B cell (primary cell): ENCODE measurements around the gene PRKN.

ENCODE experiments used
- EZH2 ChIP-seq: IDR thresholded peaks from 2 replicates; pipeline ENCODE4 v1.6.1; 2012; ENCODE audit warnings: borderline replicate concordance, low read depth, mild to moderate bottlenecking, moderate library complexity, low read length; ENCODE audit not compliant: insufficient read depth, poor library complexity, severe bottlenecking
- TF ChIP-seq, protein P1 (sequence below): fragments of 200-600 bp; IDR thresholded peaks from one replicate; pipeline ENCODE4 v1.8.0; 2022; ENCODE audit warnings: antibody characterized with exemption, mild to moderate bottlenecking

DNA sequence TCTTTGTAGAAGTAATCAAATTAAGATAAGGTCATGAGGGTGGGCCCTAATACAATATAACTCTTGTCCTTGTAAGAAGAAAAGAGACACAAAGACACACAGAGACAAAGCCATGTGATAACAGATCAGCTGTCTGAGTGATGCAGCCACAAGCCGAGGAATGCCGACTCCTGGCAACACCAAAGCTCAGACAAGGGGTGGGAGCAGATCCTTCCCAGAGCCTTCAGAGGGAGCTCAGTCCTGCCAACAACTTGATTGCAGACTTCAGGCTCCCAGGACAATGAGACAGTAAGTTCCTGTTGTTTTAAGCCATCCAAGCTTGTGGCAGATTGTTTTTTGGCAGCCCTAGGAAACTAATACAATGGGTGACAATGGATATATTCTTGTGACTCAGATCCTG lies 1128.7 kb downstream of the PRKN start:
- TF ChIP-seq, protein P1, sequence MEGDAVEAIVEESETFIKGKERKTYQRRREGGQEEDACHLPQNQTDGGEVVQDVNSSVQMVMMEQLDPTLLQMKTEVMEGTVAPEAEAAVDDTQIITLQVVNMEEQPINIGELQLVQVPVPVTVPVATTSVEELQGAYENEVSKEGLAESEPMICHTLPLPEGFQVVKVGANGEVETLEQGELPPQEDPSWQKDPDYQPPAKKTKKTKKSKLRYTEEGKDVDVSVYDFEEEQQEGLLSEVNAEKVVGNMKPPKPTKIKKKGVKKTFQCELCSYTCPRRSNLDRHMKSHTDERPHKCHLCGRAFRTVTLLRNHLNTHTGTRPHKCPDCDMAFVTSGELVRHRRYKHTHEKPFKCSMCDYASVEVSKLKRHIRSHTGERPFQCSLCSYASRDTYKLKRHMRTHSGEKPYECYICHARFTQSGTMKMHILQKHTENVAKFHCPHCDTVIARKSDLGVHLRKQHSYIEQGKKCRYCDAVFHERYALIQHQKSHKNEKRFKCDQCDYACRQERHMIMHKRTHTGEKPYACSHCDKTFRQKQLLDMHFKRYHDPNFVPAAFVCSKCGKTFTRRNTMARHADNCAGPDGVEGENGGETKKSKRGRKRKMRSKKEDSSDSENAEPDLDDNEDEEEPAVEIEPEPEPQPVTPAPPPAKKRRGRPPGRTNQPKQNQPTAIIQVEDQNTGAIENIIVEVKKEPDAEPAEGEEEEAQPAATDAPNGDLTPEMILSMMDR, result no peak
- no peak for TF ChIP-seq EZH2
